ENCODE results near the gene WDR33. TPM values are rescaled to one million over a fixed set of nuclear protein-coding genes. Genes with fewer than 3 reads are reported as not detected.
A peak's percentile ranks its signal among the peaks of the same experiment; 100 is the strongest.

Gene WDR33
- total and polyA plus RNA-seq, 2 of the 13 experiments (the other 11 are each of a cell fraction or from before 2014, with no cell fraction given), result 54.9 to 78.2 TPM

GRCh38 chr2:127674241-127675209, 136.4 kb downstream of the WDR33 start (continued):
- no peak for TF ChIP-seq ZNF18 (CRISPR knock-in tag; IDR thresholded peaks at IDR 0.05; ENCODE audit: insufficient replicate concordance)
- no peak for TF ChIP-seq ZHX1 (CRISPR knock-in tag; IDR thresholded peaks at IDR 0.05; ENCODE audit: low read depth)
- 0 out of 2 replicates have a peak, but pooled peaks have one; percentile 62 for TF ChIP-seq MXD1 (CRISPR knock-in tag; IDR thresholded peaks at IDR 0.05)
- no peak for TF ChIP-seq MYPOP (CRISPR knock-in tag; IDR thresholded peaks at IDR 0.05)
- no peak for TF ChIP-seq CBX5 (CRISPR knock-in tag; IDR thresholded peaks at IDR 0.05; ENCODE audit: borderline replicate concordance)
- no peak for TF ChIP-seq SETDB1 (CRISPR knock-in tag; IDR thresholded peaks at IDR 0.05; ENCODE audit: borderline replicate concordance)
- TF ChIP-seq ZXDC (CRISPR knock-in tag; IDR thresholded peaks at IDR 0.05), result no peak
- no peak for TF ChIP-seq ZBTB46 (CRISPR knock-in tag; IDR thresholded peaks at IDR 0.05; ENCODE audit: borderline replicate concordance)
- no peak for TF ChIP-seq TCF12 (IDR thresholded peaks at IDR 0.05)
- no peak for TF ChIP-seq TCF12 (CRISPR knock-in tag; IDR thresholded peaks at IDR 0.05)
- no peak for TF ChIP-seq HMG20A (CRISPR knock-in tag; IDR thresholded peaks at IDR 0.05; ENCODE audit: borderline replicate concordance)
- peak; percentile 43; the same call in 1 of the 2 replicates for TF ChIP-seq GABPB1 (CRISPR knock-in tag; IDR thresholded peaks at IDR 0.05)
- no peak for TF ChIP-seq ZNF567 (CRISPR knock-in tag; IDR thresholded peaks at IDR 0.05; ENCODE audit: borderline replicate concordance)
- no peak for TF ChIP-seq THAP8 (CRISPR knock-in tag; IDR thresholded peaks at IDR 0.05; ENCODE audit: borderline replicate concordance)
